Tibial artery (tissue), 4 donors: ENCODE results near the gene CKAP5.
A peak's percentile ranks its signal among the peaks of the same experiment; 100 is the strongest.

ENCODE experiments used
- DNase-seq, 2 donors: peaks; one replicate each; pipeline ENCODE4 v3.0.0-alpha.2; 2019
- H3K27ac ChIP-seq, 2 donors: fragments of 200-600 bp; sonication (generic) in 1 of 2; 1 replicate in 1 of 2; 2 replicates in 1 of 2; pipeline ENCODE4 v1.5.1; 2018 to 2019; ENCODE audit warnings: mild to moderate bottlenecking in 1 of 2
- H3K27me3 ChIP-seq, 2 donors: fragments of 200-600 bp; sonication (generic) in 1 of 2; one replicate each; pipeline versions ENCODE4 v1.5.1 to v1.6.0; 2016 to 2019
- H3K36me3 ChIP-seq, 3 donors: fragments of 200-600 bp; sonication (generic) in 2 of 3; one replicate each; pipeline ENCODE4 v1.5.1; 2016 to 2019; ENCODE audit warnings: mild to moderate bottlenecking in 2 of 3
- H3K4me1 ChIP-seq, 4 donors: fragments of 200-600 bp; sonication (generic) in 2 of 4; 1 replicate in 3 of 4; 2 replicates in 1 of 4; pipeline ENCODE4 v1.5.1; 2016 to 2019
- H3K4me3 ChIP-seq, 2 donors: fragments of 200-600 bp; sonication (generic) in 1 of 2; 1 replicate in 1 of 2; 2 replicates in 1 of 2; pipeline ENCODE4 v1.5.1; 2018 to 2019; ENCODE audit warnings: mild to moderate bottlenecking in 2 of 2
- H3K9me3 ChIP-seq, 3 donors: fragments of 200-600 bp; sonication (generic) in 1 of 3; one replicate each; pipeline ENCODE4 v1.5.1; 2016 to 2019
- intact Hi-C: fragments of 100-400 bp; cut with DNase I; formaldehyde crosslinking; loops from one replicate; pipeline ENCODE4 v1.15.0; 2023; ENCODE audit warnings: low total_unique reads
- TF ChIP-seq, protein P1 (sequence below), 2 experiments: fragments of 200-600 bp in 1 of 2; fragments of 450-650 bp in 1 of 2; IDR thresholded peaks; one replicate each; pipeline ENCODE4 v1.5.1; 2017 to 2019; ENCODE audit warnings: antibody characterized with exemption in 2 of 2, mild to moderate bottlenecking in 1 of 2, moderate library complexity in 1 of 2

The CKAP5 gene

DNA sequence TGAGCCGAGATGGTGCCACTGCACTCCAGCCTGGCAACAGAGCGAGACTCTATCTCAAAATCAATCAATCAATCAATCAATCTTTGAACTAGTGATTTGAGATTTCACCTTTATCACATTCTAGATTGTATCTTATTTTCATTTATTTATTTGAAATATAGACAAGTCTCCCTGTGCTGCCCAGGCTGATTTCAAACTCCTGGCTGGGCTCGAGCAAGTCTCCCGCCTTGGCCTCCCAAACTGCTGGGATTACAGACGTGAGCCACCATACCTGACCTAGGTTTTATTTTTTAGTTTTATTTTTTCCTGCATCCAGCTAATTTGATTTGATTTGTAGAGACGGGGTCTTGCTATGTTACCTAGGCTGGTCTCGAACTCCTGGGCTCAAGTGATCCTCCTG, 109.9 kb downstream of the CKAP5 start:
- TF ChIP-seq, protein P1, sequence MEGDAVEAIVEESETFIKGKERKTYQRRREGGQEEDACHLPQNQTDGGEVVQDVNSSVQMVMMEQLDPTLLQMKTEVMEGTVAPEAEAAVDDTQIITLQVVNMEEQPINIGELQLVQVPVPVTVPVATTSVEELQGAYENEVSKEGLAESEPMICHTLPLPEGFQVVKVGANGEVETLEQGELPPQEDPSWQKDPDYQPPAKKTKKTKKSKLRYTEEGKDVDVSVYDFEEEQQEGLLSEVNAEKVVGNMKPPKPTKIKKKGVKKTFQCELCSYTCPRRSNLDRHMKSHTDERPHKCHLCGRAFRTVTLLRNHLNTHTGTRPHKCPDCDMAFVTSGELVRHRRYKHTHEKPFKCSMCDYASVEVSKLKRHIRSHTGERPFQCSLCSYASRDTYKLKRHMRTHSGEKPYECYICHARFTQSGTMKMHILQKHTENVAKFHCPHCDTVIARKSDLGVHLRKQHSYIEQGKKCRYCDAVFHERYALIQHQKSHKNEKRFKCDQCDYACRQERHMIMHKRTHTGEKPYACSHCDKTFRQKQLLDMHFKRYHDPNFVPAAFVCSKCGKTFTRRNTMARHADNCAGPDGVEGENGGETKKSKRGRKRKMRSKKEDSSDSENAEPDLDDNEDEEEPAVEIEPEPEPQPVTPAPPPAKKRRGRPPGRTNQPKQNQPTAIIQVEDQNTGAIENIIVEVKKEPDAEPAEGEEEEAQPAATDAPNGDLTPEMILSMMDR (IDR thresholded peaks at IDR 0.05): no peak
- H3K27me3 ChIP-seq: no peaks in the 10 kb centered on the region
- H3K27ac ChIP-seq: peak overlapping the region in 1 of 2 donors; percentile 16
- intact Hi-C loops: no loop called here
- no peak overlapping the region for H3K4me3 ChIP-seq
- peaks cover 0 to 4% (median 2%) of the 10 kb centered on the region in 3 donors for H3K36me3 ChIP-seq
- DNase-seq: no peak
- H3K4me1 ChIP-seq: peaks cover 0 to 6% (median 0%) of the 10 kb centered on the region in 4 donors
- H3K9me3 ChIP-seq: no peaks in the 10 kb centered on the region

DNA sequence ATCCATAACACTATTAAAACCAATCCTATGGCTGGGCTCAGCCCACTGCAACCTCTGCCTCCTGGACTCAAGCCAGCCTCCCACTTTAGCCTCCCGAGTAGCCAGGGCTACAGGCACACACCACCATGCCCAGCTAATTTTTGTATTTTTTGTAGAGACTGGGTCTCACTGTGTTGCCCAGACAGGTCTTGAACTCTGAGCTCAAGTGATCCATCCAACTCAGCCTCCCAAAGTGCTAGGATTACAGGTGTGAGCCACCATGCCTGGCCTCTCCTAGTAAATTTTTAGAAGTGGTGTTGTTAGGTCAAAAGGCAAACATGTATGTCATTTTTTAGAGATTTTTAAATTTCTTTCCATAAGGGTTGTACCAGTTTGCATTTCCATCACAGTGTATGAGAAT, 112.8 kb downstream of the CKAP5 start:
- Histone ChIP-seq H3K4me1 (peaks cover 0 to 6% (median 0%) of the 10 kb centered on the region in 4 donors), H3K36me3 (no peaks in the 10 kb centered on the region), H3K27me3 (no peaks in the 10 kb centered on the region), H3K4me3 (no peak overlapping the region), H3K27ac (no peak overlapping the region), H3K9me3 (no peaks in the 10 kb centered on the region)
- intact Hi-C loops: no loop called here
- TF ChIP-seq, protein P1 (IDR thresholded peaks at IDR 0.05): no peak
- DNase-seq: no peak

DNA sequence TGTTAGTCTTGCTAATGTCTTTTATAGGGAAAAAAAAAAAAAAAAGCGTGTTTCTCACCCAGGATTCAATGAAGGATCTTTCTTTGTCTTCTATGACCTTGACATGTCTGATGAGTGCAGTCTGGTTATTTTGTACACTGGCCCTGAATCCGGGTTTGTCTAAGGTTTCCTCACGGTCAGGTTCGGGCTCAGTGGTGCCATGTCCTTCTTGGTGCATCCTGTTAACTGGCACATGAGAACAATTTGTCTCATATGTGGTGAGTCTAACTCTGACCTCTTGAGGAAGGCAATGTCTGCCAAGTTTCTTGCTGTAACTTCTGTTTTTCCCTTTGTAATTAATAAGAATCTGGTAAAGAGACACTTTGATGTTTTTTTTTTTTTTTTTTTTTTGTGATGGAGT, 114.5 kb downstream of the CKAP5 start:
- Histone ChIP-seq H3K36me3 (no peaks in the 10 kb centered on the region), H3K4me1 (peaks cover 0 to 4% (median 0%) of the 10 kb centered on the region in 4 donors), H3K9me3 (no peaks in the 10 kb centered on the region), H3K27me3 (no peaks in the 10 kb centered on the region), H3K4me3 (no peak overlapping the region), H3K27ac (no peak overlapping the region)
- intact Hi-C loops: no loop called here
- TF ChIP-seq, protein P1 (IDR thresholded peaks at IDR 0.05): no peak
- DNase-seq: no peak

DNA sequence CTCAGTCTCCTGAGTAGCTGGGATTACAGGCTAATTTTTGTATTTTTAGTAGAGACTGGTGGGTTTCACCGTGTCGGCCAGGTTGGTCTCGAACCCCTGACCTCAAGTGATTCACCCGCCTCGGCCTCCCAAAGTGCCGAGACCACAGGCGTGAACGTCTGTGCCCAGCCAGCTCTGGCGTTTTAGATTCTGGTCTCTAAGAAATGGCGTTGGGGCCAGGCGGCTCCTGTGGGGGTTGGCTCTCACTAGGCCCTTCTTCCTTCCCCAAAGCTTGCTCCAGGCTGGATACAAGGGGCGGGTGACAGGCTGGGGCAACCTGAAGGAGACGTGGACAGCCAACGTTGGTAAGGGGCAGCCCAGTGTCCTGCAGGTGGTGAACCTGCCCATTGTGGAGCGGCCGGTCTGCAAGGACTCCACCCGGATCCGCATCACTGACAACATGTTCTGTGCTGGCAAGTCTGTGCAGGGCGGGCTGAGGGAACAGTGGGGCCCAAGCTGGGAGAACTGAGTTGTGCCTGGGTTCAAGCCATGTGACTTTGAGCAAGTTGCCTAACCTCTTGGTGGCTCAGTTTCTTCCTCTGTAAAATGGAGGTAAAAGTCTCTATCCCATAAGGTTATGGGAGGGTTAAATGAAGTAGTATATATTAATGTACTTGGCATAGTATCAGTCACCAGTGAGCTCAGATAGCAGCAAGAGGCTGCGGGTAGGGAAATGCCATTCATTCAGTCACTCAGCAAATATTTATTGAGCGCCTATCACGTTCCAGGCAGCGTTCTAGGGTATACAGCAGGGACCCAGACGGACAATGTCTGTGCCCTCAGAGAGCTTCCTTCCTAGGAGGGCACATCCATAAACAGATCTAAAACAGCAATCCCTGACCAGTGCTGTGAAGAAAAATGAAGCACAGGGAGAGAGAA, 116.7 kb downstream of the CKAP5 start:
- TF ChIP-seq, protein P1 (IDR thresholded peaks at IDR 0.05): no peak
- no peaks in the 10 kb centered on the region for H3K27me3 ChIP-seq
- H3K4me3 ChIP-seq: no peak overlapping the region
- H3K27ac ChIP-seq: no peak overlapping the region
- DNase-seq: no peak
- no peaks in the 10 kb centered on the region for H3K9me3 ChIP-seq
- no peaks in the 10 kb centered on the region for H3K36me3 ChIP-seq
- no peaks in the 10 kb centered on the region for H3K4me1 ChIP-seq
- intact Hi-C loops: no loop called here

DNA sequence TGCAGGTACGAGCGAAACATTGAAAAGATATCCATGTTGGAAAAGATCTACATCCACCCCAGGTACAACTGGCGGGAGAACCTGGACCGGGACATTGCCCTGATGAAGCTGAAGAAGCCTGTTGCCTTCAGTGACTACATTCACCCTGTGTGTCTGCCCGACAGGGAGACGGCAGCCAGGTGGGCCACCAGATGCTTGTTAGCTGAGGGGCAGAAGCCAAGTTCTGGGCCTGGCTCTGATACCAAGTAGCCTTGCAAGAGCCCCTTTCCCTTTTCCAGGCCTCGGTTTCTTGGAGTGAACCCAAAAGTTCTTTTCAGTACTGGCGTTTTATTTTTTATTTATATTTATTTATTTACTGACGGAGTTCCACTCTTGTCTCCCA, 117.4 kb downstream of the CKAP5 start:
- Histone ChIP-seq H3K36me3 (no peaks in the 10 kb centered on the region), H3K4me3 (no peak overlapping the region), H3K27me3 (no peaks in the 10 kb centered on the region), H3K27ac (no peak overlapping the region), H3K9me3 (no peaks in the 10 kb centered on the region), H3K4me1 (no peaks in the 10 kb centered on the region)
- no peak for DNase-seq
- intact Hi-C loops: no loop called here
- TF ChIP-seq, protein P1 (IDR thresholded peaks at IDR 0.05): no peak
